Thoracic aorta (tissue), 2 donors: Measurements from ENCODE around the gene KSR1. TPM values are rescaled to one million over a fixed set of nuclear protein-coding genes. Genes with fewer than 3 reads are reported as not detected.

ENCODE experiments used
- ATAC-seq: fragments of 150-250 bp; one replicate; pipeline ENCODE4 v1.8.0; 2017; ENCODE audit warnings: low read depth; ENCODE audit not compliant: insufficient number of reproducible peaks, low FRiP score
- DNase-seq: peaks from one replicate; pipeline ENCODE4 v3.0.0-alpha.2; 2020; ENCODE audit warnings: low spot score
- H3K27ac ChIP-seq, 2 donors: fragments of 200-600 bp; sonication (generic); 1 replicate in 1 of 2; 2 replicates in 1 of 2; pipeline ENCODE4 v1.5.1; 2016; ENCODE audit warnings: mild to moderate bottlenecking in 2 of 2, moderate library complexity in 2 of 2
- H3K27me3 ChIP-seq: fragments of 200-600 bp; sonication (generic); replicated peaks from 2 replicates; pipeline ENCODE4 v1.6.0; 2016; ENCODE audit warnings: mild to moderate bottlenecking; ENCODE audit not compliant: insufficient read depth
- H3K36me3 ChIP-seq: fragments of 200-600 bp; sonication (generic); one replicate; pipeline ENCODE4 v1.5.1; 2016
- H3K4me1 ChIP-seq, 2 donors: fragments of 200-600 bp; sonication (generic); 1 replicate in 1 of 2; 2 replicates in 1 of 2; pipeline versions ENCODE4 v1.5.1 to v1.6.0; 2016; ENCODE audit warnings: low read depth in 2 of 2, mild to moderate bottlenecking in 1 of 2; ENCODE audit not compliant: control insufficient read depth in 1 of 2
- H3K4me3 ChIP-seq: fragments of 200-600 bp; sonication (generic); 2 replicates; pipeline ENCODE4 v1.5.1; 2016; ENCODE audit warnings: mild to moderate bottlenecking
- H3K9me3 ChIP-seq: fragments of 200-600 bp; sonication (generic); 2 replicates; pipeline ENCODE4 v1.5.1; 2016
- CTCF ChIP-seq: fragments of 200-600 bp; sonication (generic); IDR thresholded peaks from one replicate; pipeline ENCODE4 v1.5.1; 2019; ENCODE audit warnings: antibody characterized with exemption
- total RNA-seq, 2 donors: library from RNA; depleted of rRNA; stranded (reverse); fragments of >200 nt; gene quantifications; one replicate each; pipeline versions ENCODE4 v1.1.0 to v1.2.3, GENCODE V29; 2016

KSR1 gene
- total RNA-seq, 2 donors from 2014 or later, result 17.6 to 46.0 TPM

- ATAC-seq, result no peak
- H3K9me3 ChIP-seq, result no peaks in the 10 kb centered on the region
- no peak overlapping the region for H3K4me3 ChIP-seq
- peaks cover 24% of the 10 kb centered on the region for H3K36me3 ChIP-seq
- TF ChIP-seq CTCF, result no peak
- no peak for DNase-seq
- H3K27ac ChIP-seq, result no peak overlapping the region
- H3K4me1 ChIP-seq, result peaks cover 0 to 7% of the 10 kb centered on the region in 2 donors
- H3K27me3 ChIP-seq, result no peaks in the 10 kb centered on the region
These were observed 165.3 kb downstream of the KSR1 start for GRCh38 chr17:27621536-27621935.

- H3K27ac ChIP-seq, result no peak overlapping the region
- H3K36me3 ChIP-seq, result peaks cover 20% of the 10 kb centered on the region
- no peak for TF ChIP-seq CTCF
- ATAC-seq (no peak), DNase-seq (no peak)
- H3K27me3 ChIP-seq, result no peaks in the 10 kb centered on the region
- H3K9me3 ChIP-seq, result no peaks in the 10 kb centered on the region
- no peak overlapping the region for H3K4me3 ChIP-seq
- H3K4me1 ChIP-seq, result peaks cover 0 to 7% of the 10 kb centered on the region in 2 donors
These were observed 165.8 kb downstream of the KSR1 start for GRCh38 chr17:27621942-27622559.

GRCh38 chr17:27622986-27623385 lies 166.7 kb downstream of the KSR1 start:
- no peak for TF ChIP-seq CTCF
- no peak for ATAC-seq

GRCh38 chr17:27623614-27624013 lies 167.4 kb downstream of the KSR1 start:
- Histone ChIP-seq H3K27ac (no peak overlapping the region), H3K4me1 (peaks cover 0 to 7% of the 10 kb centered on the region in 2 donors), H3K4me3 (no peak overlapping the region), H3K27me3 (no peaks in the 10 kb centered on the region), H3K36me3 (peaks cover 9% of the 10 kb centered on the region), H3K9me3 (no peaks in the 10 kb centered on the region)
- no peak for TF ChIP-seq CTCF
- no peak for DNase-seq
- no peak for ATAC-seq

More at GRCh38 chr17:27622986-27623385, 166.7 kb downstream of the KSR1 start:
- H3K4me1 ChIP-seq, result peaks cover 0 to 7% of the 10 kb centered on the region in 2 donors
- H3K4me3 ChIP-seq, result no peak overlapping the region
- H3K36me3 ChIP-seq, result peaks cover 16% of the 10 kb centered on the region
- H3K9me3 ChIP-seq, result no peaks in the 10 kb centered on the region
- no peak for DNase-seq
- H3K27ac ChIP-seq, result no peak overlapping the region
- H3K27me3 ChIP-seq, result no peaks in the 10 kb centered on the region

- no peaks in the 10 kb centered on the region for H3K27me3 ChIP-seq
- peaks cover 5% of the 10 kb centered on the region for H3K36me3 ChIP-seq
- ATAC-seq, result no peak
- H3K4me3 ChIP-seq, result no peak overlapping the region
- no peak overlapping the region for H3K27ac ChIP-seq
- no peak for TF ChIP-seq CTCF
- no peaks in the 10 kb centered on the region for H3K9me3 ChIP-seq
- DNase-seq, result no peak
- peaks cover 0 to 7% of the 10 kb centered on the region in 2 donors for H3K4me1 ChIP-seq
These were observed 168.3 kb downstream of the KSR1 start for GRCh38 chr17:27624539-27624938.
